ENCODE data around the gene ERFL.

The ERFL gene

DNA sequence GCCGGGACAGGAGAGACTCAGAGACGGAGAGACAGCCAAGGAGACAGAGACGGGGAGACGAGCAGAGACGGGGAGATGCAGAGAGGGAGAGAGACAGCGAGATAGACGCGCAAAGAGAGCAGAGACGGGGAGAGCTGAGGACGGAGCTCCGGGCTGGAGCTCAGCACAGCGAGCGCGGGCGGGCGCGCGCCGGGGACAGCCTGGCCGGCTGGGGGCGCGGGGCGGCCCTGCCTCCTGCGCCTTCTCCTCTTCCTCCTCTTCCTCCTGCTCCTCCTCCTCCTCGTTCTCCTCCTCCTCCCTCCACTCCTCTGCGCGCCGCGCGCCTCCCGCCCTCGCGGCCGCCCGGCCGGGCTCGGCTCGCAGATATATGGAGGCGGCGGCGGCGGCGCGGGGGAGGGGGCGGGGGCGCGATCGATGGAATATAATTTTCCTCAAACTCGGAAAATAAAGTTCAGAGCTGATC, at the start of gene ERFL:
Gene ERFL (minus strand): TSS at position 229 of the 463 bp plus-strand sequence. CDS start 15,530 bp downstream, outside the sequence.
- DNase-seq, result no peak

GRCh38 chr19:41977916-41978315, 49.7 kb upstream of the ERFL start:
- no peak for DNase-seq

DNA sequence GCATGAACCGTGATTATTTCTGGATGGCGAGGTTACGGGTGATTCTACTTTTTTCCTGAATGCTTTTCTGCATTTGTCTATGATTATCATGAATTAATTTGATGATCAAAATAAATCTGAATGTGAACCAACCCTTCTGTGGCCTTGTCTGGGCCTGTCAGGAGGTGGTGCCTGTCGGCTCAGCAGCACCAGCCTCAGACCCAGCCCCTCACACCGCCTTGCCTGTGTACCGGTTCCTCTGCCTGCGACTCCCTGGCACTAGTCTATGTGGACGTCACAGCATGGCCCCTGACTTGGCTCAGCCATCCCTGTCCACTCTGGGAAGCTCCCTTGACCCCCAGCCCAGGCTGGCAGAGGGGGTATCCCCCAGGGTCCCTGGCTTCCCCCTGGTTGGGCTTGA, 46.4 kb upstream of the ERFL start:
- no peak for DNase-seq

DNA sequence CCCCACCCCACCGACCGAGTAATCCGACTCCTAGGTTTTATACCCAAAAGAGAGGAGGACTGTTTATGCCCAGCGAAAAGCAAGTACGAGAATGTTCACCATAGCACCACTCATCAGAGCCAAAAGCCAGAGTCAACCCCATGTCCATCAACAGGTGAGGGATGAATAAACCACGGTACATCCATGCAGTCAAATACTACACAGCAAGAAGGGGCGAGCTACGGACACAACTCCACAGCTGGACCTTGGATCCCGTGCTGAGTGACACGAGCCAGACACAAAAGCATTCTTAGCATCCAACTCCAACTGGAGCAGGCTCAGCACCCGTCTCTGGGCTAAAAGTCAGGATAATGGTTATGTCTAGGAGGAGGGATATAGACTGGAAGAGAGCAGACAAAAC, 43.1 kb upstream of the ERFL start:
- no peak for DNase-seq

GRCh38 chr19:41969772-41970458, 41.7 kb upstream of the ERFL start:
- no peak for DNase-seq

- no peak for DNase-seq
These were observed 40.7 kb upstream of the ERFL start for GRCh38 chr19:41968751-41969595.

DNA sequence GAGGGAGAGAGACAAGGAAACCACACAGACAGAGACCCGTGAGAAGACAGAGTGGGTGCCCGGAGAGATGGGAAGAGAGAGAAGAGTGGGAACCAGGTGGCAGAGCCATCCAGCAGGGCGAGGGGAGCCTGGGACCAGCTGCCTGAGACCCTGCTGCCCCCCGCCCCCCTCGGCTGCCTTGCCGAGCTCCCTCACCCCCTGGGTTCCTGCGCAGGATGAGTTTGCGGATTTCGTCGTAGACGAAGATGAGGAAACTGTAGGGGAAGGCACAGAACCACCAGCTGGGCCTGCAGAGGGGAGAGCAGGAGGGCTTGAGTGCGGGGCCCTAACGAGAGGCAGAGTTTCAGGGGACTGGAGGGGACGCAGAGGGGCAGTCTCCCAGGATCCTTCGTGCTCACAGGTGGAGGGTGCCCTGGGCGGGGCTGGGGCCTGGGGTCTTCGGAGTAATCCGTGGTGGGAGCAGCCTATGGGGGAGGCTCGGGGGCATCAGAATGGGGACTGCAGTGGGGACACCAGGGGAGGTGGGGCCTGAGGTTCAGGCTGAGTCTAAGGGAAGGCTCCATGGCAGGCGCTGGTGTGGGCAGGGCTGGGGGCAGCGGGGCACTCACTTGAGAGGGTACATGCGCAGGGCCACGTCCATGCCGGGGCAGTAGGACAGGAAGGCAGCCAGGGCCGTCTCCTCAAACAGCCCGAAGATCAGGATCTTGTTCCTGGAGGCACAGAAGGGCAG, 39.0 kb upstream of the ERFL start:
- no peak for DNase-seq

DNA sequence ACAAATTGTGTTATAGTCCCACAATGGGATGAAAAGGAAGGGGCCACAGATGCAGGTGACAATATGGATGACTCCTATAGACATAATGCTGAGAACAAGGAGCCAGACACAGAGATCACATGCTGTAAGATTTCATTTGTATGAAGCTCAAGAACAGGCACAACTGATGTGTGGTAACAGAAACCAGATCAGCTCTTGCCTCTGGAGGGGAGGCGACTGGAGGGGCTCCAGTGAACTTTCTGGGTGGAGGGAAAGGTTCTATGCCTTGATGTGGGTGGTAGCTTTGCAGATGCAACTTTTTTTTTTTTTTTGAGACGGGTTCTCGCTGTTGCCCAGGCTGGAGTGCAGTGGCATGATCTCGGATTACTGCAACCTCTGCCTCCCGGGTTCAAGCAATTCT, 36.9 kb upstream of the ERFL start:
- DNase-seq, result no peak

DNA sequence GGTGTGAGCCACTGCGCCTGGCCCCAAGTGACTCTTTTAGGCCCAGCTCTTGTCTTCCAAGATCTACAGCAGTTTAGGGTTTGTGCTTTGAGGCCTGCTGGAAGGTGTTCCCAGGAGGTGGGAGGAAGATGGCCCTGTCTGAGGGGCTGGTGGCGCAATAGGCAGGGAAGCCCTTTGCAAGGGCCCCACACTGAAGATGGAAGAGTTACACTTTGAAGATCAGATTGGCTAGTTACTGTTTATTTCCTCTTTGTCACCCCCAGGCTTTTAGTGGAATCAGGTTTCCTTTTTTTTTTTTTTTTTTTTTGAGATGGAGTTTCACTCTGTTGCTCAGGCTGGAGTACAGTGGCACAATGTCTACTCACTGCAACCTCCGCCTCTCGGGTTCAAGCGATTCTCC, 32.7 kb upstream of the ERFL start:
- DNase-seq, result no peak

DNA sequence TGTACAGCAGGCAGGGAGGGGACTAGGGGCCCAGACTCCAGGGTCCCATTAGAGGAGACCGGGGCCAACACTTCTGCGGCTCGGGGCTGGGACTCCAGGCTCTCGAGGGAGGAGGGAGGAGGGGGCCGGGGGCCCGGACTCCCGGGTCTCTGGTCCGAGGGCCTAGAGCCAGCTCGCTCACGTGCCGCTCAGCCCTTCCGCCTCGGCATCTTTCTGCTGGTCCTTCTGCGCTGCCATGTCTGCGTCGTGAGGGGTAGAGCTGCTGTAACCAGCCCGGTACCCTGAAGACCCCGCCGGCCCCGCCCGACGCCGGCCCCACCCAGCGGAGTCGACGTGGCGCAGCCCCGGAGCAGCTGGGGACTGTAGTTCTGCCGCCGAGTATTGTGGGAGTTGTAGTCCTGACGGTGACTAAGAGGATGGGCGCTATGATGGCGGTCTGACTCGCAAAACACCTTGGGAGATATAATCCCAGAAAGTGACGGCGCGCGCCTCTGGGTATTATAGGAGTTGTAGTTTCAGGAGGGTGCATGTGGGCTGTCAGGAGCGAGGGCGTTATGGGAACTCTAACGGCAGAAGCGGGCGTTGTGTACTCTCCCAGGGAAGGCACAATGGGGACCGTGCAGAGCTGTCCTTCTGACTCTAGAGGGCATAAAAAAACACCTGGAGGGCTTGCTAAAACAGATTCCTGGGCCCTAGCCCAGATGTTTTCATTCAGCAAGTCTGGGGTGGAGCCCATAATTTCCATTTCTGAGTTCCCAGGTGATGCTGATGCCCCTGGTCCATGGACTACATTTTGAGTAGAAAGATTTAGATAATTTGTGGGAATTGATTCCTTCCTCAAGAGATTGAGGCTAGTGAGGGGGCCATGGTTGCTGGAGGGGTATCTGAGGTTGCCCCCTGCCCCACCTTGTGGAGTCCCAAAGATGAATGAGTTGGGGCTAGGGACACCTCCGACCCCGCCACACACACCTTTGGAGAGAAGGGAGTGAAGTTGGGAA, 31.1 kb upstream of the ERFL start, which contains the start of gene RABAC1:
Gene RABAC1 (minus strand): TSS at position 266 of the 998 bp plus-strand sequence. CDS start 29 bp downstream, at position 237.
- DNase-seq, result peak; percentile 100

GRCh38 chr19:41958367-41959055, 30.3 kb upstream of the ERFL start:
- DNase-seq, result peak; percentile 87

DNA sequence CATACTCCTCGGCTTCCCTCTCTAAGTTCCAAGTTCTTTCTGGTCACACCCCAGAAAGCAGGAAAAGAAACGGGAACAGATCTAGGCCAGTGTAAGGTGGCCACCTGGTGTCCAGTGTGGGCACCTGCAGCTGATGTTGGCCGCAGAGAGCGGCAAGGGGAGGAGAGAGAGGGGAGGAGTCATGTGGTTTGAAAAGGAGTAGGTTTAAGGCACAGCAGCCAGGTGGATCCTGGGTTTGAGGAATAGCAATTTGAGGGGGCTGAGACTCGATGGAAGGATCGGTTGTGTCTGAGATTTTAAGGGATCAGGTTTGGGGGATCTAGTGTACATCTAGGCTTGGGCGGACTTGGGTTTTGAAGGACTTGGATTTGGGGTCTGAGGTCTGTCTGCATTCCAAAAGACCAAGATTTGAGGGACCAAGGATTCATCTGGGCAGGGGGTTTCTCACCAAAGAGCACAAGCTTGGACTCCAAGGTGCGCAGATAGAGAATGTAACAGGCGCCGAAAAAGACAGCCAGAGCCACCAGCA, 29.7 kb upstream of the ERFL start:
- DNase-seq, result peak; percentile 98

DNA sequence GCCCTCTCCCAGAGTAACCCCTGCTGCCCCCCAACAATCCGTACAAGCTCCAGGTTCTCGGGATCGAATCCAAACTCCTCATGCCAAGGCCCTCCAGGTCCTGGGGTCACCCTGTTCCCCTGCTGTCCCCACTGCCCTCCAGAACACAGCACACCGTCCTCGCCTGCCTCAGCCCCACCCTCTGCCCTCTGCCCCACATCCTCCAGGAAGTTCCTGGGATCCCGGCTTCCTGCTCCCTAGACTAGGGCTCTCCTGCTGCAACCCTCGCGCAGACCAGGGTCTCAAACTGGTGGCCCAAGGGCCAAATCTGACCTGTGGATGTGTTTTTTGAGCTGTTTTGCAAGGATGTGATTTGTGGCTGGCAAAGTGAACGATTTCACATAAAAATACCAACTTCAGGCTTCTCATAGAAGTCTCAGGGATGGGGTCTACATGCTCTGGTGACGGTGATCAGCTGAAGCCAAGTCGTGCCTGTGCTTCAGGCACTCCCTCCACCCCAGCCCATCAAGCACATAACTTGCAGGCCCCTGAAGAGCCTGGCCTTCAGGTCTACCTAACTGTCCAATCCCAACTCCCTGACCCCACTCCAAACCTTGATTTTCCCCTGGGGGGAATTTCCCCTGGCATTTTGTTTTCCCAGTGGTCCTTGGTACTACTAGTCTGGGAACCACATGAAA, 29.1 kb upstream of the ERFL start:
- DNase-seq, result no peak

GRCh38 chr19:41956621-41957020, 28.4 kb upstream of the ERFL start:
- DNase-seq, result no peak

GRCh38 chr19:41955521-41955920, 27.3 kb upstream of the ERFL start:
- DNase-seq, result no peak

DNA sequence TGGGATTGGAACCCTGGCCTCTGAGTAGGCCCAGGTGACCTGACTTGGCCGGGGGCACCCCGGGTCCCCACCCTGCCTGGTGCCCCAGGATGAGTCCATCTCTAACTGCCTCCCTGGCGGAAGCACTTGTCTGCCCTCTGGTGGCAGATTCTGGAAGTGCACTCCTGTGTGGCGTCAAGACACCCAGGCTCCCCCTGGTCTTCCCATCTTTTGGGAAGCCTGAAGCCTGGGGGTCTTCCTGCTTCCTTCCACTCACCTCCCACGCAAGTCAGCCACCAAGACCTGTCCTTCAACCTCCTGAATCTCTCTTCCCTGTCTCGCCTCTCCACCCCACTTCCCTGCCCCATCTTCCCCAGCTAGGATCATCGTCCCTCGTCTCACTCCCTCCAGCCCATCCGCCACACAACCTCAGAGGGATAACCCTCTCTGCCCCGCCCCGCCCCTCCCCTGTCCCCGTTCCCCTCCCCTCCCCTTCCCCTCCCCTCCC, 23.5 kb upstream of the ERFL start:
- peak; percentile 93 for DNase-seq

GRCh38 chr19:41947091-41947490, 18.8 kb upstream of the ERFL start:
- DNase-seq, result no peak

- DNase-seq, result no peak
These were observed 17.0 kb upstream of the ERFL start for GRCh38 chr19:41945135-41945766.

- no peak for DNase-seq
These were observed 16.1 kb upstream of the ERFL start for GRCh38 chr19:41944336-41944735.
